Thoracic aorta (tissue), 2 donors: ENCODE results near the gene TRAPPC12. TPM values are rescaled to one million over a fixed set of nuclear protein-coding genes. Genes with fewer than 3 reads are reported as not detected.

Experiments
- ATAC-seq: fragments of 150-250 bp; one replicate; pipeline ENCODE4 v1.8.0; 2017; ENCODE audit warnings: low read depth; ENCODE audit not compliant: insufficient number of reproducible peaks, low FRiP score
- DNase-seq: peaks from one replicate; pipeline ENCODE4 v3.0.0-alpha.2; 2020; ENCODE audit warnings: low spot score
- H3K27ac ChIP-seq, 2 donors: fragments of 200-600 bp; sonication (generic); 1 replicate in 1 of 2; 2 replicates in 1 of 2; pipeline ENCODE4 v1.5.1; 2016; ENCODE audit warnings: mild to moderate bottlenecking in 2 of 2, moderate library complexity in 2 of 2
- H3K27me3 ChIP-seq: fragments of 200-600 bp; sonication (generic); replicated peaks from 2 replicates; pipeline ENCODE4 v1.6.0; 2016; ENCODE audit warnings: mild to moderate bottlenecking; ENCODE audit not compliant: insufficient read depth
- H3K36me3 ChIP-seq: fragments of 200-600 bp; sonication (generic); one replicate; pipeline ENCODE4 v1.5.1; 2016
- H3K4me1 ChIP-seq, 2 donors: fragments of 200-600 bp; sonication (generic); 1 replicate in 1 of 2; 2 replicates in 1 of 2; pipeline versions ENCODE4 v1.5.1 to v1.6.0; 2016; ENCODE audit warnings: low read depth in 2 of 2, mild to moderate bottlenecking in 1 of 2; ENCODE audit not compliant: control insufficient read depth in 1 of 2
- H3K4me3 ChIP-seq: fragments of 200-600 bp; sonication (generic); 2 replicates; pipeline ENCODE4 v1.5.1; 2016; ENCODE audit warnings: mild to moderate bottlenecking
- H3K9me3 ChIP-seq: fragments of 200-600 bp; sonication (generic); 2 replicates; pipeline ENCODE4 v1.5.1; 2016
- CTCF ChIP-seq: fragments of 200-600 bp; sonication (generic); IDR thresholded peaks from one replicate; pipeline ENCODE4 v1.5.1; 2019; ENCODE audit warnings: antibody characterized with exemption
- total RNA-seq, 2 donors: library from RNA; depleted of rRNA; stranded (reverse); fragments of >200 nt; gene quantifications; one replicate each; pipeline versions ENCODE4 v1.1.0 to v1.2.3, GENCODE V29; 2016

Gene TRAPPC12
- total RNA-seq, 2 donors from 2014 or later: 121 to 180 TPM

- no peaks in the 10 kb centered on the region for H3K27me3 ChIP-seq
- no peak for ATAC-seq
Measured at GRCh38 chr2:3427272-3427671, 47.8 kb downstream of the TRAPPC12 start.

GRCh38 chr2:3428577-3428976 lies 49.1 kb downstream of the TRAPPC12 start:
- no peaks in the 10 kb centered on the region for H3K27me3 ChIP-seq
- H3K27ac ChIP-seq: no peak overlapping the region
- no peaks in the 10 kb centered on the region for H3K4me1 ChIP-seq
- H3K9me3 ChIP-seq: no peaks in the 10 kb centered on the region
- ATAC-seq: no peak
- H3K4me3 ChIP-seq: no peak overlapping the region
- no peak for DNase-seq
- no peak for TF ChIP-seq CTCF
- peaks cover 14% of the 10 kb centered on the region for H3K36me3 ChIP-seq

More at GRCh38 chr2:3427272-3427671, 47.8 kb downstream of the TRAPPC12 start:
- Histone ChIP-seq H3K9me3 (no peaks in the 10 kb centered on the region), H3K4me3 (no peak overlapping the region), H3K4me1 (no peaks in the 10 kb centered on the region), H3K27ac (no peak overlapping the region), H3K36me3 (peaks cover 14% of the 10 kb centered on the region)
- no peak for TF ChIP-seq CTCF
- no peak for DNase-seq

GRCh38 chr2:3429066-3429610 lies 49.6 kb downstream of the TRAPPC12 start:
- no peak overlapping the region for H3K4me3 ChIP-seq
- H3K27ac ChIP-seq: no peak overlapping the region
- DNase-seq: no peak
- H3K9me3 ChIP-seq: no peaks in the 10 kb centered on the region
- no peak for TF ChIP-seq CTCF
- H3K27me3 ChIP-seq: no peaks in the 10 kb centered on the region
- peaks cover 14% of the 10 kb centered on the region for H3K36me3 ChIP-seq
- H3K4me1 ChIP-seq: no peaks in the 10 kb centered on the region
- ATAC-seq: no peak

GRCh38 chr2:3430172-3430571 lies 50.7 kb downstream of the TRAPPC12 start:
- ATAC-seq (no peak), DNase-seq (no peak)
- no peak for TF ChIP-seq CTCF
- H3K4me3 ChIP-seq: no peak overlapping the region
- no peaks in the 10 kb centered on the region for H3K9me3 ChIP-seq
- H3K4me1 ChIP-seq: no peaks in the 10 kb centered on the region
- H3K27me3 ChIP-seq: no peaks in the 10 kb centered on the region
- H3K27ac ChIP-seq: no peak overlapping the region
- peaks cover 15% of the 10 kb centered on the region for H3K36me3 ChIP-seq

GRCh38 chr2:3430740-3431490 lies 51.4 kb downstream of the TRAPPC12 start:
- Histone ChIP-seq H3K4me1 (no peaks in the 10 kb centered on the region), H3K4me3 (no peak overlapping the region), H3K36me3 (peaks cover 12% of the 10 kb centered on the region), H3K27ac (no peak overlapping the region), H3K27me3 (no peaks in the 10 kb centered on the region), H3K9me3 (no peaks in the 10 kb centered on the region)
- no peak for TF ChIP-seq CTCF
- DNase-seq (no peak), ATAC-seq (no peak)
